GM21737 (cell line): ENCODE results near the gene ZSWIM8.

Experiments
- ATAC-seq: cut with Tn5 transposase; IDR thresholded peaks from one replicate; pipeline ENCODE4 v1.9.1; 2021; ENCODE audit warnings: mild to moderate bottlenecking, moderate library complexity; ENCODE audit not compliant: unreplicated experiment

ZSWIM8 gene

GRCh38 chr10:73796766-73797165 is 11.4 kb downstream of the ZSWIM8 start:
- ATAC-seq, result no peak

- no peak for ATAC-seq
Observed at GRCh38 chr10:73797324-73798025, 12.1 kb downstream of the ZSWIM8 start.

- no peak for ATAC-seq
Observed at GRCh38 chr10:73798087-73798486, 12.7 kb downstream of the ZSWIM8 start.

GRCh38 chr10:73798927-73799560 is 13.6 kb downstream of the ZSWIM8 start:
- ATAC-seq, result no peak

- ATAC-seq, result no peak
Observed at GRCh38 chr10:73799899-73800559, 14.6 kb downstream of the ZSWIM8 start.

- no peak for ATAC-seq
Observed at GRCh38 chr10:73800560-73801252, 15.3 kb downstream of the ZSWIM8 start.

GRCh38 chr10:73801253-73801590 is 15.8 kb downstream of the ZSWIM8 start:
- ATAC-seq, result no peak

- no peak for ATAC-seq
Observed at GRCh38 chr10:73802276-73802991, 17.0 kb downstream of the ZSWIM8 start.

- ATAC-seq, result peak; percentile 40
Observed at GRCh38 chr10:73803680-73804286, 18.4 kb downstream of the ZSWIM8 start.

GRCh38 chr10:73806176-73806950 is 21.0 kb downstream of the ZSWIM8 start:
- no peak for ATAC-seq

GRCh38 chr10:73807471-73807870 is 22.1 kb downstream of the ZSWIM8 start:
- ATAC-seq, result no peak

GRCh38 chr10:73808021-73808815 is 22.8 kb downstream of the ZSWIM8 start:
- ATAC-seq, result no peak

GRCh38 chr10:73809061-73809818 is 23.8 kb downstream of the ZSWIM8 start:
- ATAC-seq, result no peak

- no peak for ATAC-seq
Observed at GRCh38 chr10:73810358-73810734, 24.9 kb downstream of the ZSWIM8 start.

- ATAC-seq, result peak; percentile 24
Observed at GRCh38 chr10:73810735-73811465, 25.5 kb downstream of the ZSWIM8 start.

GRCh38 chr10:73812657-73813056 is 27.3 kb downstream of the ZSWIM8 start:
- no peak for ATAC-seq

GRCh38 chr10:73813333-73813732 is 27.9 kb downstream of the ZSWIM8 start:
- no peak for ATAC-seq
